Osteocyte (in vitro differentiated cells): ENCODE results near the gene OSBPL3. TPM values are rescaled to one million over a fixed set of nuclear protein-coding genes. Genes with fewer than 3 reads are reported as not detected.

Source experiments
- DNase-seq: peaks from one replicate; pipeline ENCODE4 v3.0.0; 2021; ENCODE audit warnings: mixed read lengths; ENCODE audit not compliant: unreplicated experiment; ENCODE audit errors: extremely low spot score
- H3K27ac Mint-ChIP-seq: one replicate; pipeline ENCODE4 v1.8.0; 2021; ENCODE audit warnings: mild to moderate bottlenecking, mixed read lengths; ENCODE audit not compliant: unreplicated experiment
- H3K27me3 Mint-ChIP-seq: one replicate; pipeline ENCODE4 v1.8.0; 2021; ENCODE audit warnings: mixed read lengths; ENCODE audit not compliant: unreplicated experiment
- H3K36me3 Mint-ChIP-seq: one replicate; pipeline ENCODE4 v1.8.0; 2021; ENCODE audit warnings: mixed read lengths; ENCODE audit not compliant: unreplicated experiment
- H3K4me1 Mint-ChIP-seq: one replicate; pipeline ENCODE4 v1.8.0; 2021; ENCODE audit warnings: mixed read lengths; ENCODE audit not compliant: unreplicated experiment
- H3K4me3 Mint-ChIP-seq: one replicate; pipeline ENCODE4 v1.8.0; 2021; ENCODE audit warnings: mild to moderate bottlenecking, moderate library complexity, mixed read lengths; ENCODE audit not compliant: unreplicated experiment
- H3K9me3 Mint-ChIP-seq: one replicate; pipeline ENCODE4 v1.8.0; 2021; ENCODE audit warnings: mixed read lengths; ENCODE audit not compliant: unreplicated experiment
- total RNA-seq: library from RNA; stranded (reverse); gene quantifications from 2 replicates; pipeline ENCODE4 v1.2.1, GENCODE V29; 2021
- TF ChIP-seq, protein P1 (sequence below): fragments of 200-600 bp; sonication (generic); IDR thresholded peaks from 2 replicates; pipeline ENCODE4 v1.5.0; 2021; ENCODE audit warnings: antibody characterized with exemption, mild to moderate bottlenecking, moderate library complexity

The OSBPL3 gene
- total RNA-seq, 1 donor from 2014 or later, result 8.0 TPM

- Mint-ChIP-seq H3K27me3 (no peaks in the 10 kb centered on the region), H3K4me1 (no peaks in the 10 kb centered on the region), H3K4me3 (no peak overlapping the region), H3K9me3 (no peaks in the 10 kb centered on the region), H3K27ac (no peak overlapping the region), H3K36me3 (no peaks in the 10 kb centered on the region)
- no peak for DNase-seq
- TF ChIP-seq, protein P1, sequence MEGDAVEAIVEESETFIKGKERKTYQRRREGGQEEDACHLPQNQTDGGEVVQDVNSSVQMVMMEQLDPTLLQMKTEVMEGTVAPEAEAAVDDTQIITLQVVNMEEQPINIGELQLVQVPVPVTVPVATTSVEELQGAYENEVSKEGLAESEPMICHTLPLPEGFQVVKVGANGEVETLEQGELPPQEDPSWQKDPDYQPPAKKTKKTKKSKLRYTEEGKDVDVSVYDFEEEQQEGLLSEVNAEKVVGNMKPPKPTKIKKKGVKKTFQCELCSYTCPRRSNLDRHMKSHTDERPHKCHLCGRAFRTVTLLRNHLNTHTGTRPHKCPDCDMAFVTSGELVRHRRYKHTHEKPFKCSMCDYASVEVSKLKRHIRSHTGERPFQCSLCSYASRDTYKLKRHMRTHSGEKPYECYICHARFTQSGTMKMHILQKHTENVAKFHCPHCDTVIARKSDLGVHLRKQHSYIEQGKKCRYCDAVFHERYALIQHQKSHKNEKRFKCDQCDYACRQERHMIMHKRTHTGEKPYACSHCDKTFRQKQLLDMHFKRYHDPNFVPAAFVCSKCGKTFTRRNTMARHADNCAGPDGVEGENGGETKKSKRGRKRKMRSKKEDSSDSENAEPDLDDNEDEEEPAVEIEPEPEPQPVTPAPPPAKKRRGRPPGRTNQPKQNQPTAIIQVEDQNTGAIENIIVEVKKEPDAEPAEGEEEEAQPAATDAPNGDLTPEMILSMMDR, result no peak
These were observed 88.7 kb downstream of the OSBPL3 start for GRCh38 chr7:24891311-24891735.

DNA sequence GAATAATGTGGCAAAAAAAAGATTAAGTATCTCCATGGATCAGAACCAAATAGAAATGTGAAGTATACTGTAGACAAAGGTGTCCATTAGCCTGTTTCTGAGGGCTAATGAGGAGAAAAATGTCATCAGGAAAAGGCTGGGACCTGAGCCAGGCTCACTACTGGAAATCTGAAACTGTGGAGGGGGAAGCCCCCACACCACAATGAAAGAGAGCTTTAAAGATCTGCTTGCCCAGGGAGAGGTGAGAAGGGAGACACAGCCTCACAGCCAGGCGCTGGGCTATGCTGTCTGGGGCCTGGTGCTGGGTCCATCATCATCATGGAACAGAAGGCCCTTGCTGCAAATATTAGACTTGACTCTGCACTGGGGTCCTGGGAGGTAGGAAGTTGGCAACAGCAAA, 90.4 kb downstream of the OSBPL3 start:
- H3K4me3 Mint-ChIP-seq, result no peak overlapping the region
- no peaks in the 10 kb centered on the region for H3K27me3 Mint-ChIP-seq
- peaks cover 2% of the 10 kb centered on the region for H3K36me3 Mint-ChIP-seq
- no peaks in the 10 kb centered on the region for H3K9me3 Mint-ChIP-seq
- TF ChIP-seq, protein P1, result no peak
- no peaks in the 10 kb centered on the region for H3K4me1 Mint-ChIP-seq
- H3K27ac Mint-ChIP-seq, result no peak overlapping the region
- no peak for DNase-seq

DNA sequence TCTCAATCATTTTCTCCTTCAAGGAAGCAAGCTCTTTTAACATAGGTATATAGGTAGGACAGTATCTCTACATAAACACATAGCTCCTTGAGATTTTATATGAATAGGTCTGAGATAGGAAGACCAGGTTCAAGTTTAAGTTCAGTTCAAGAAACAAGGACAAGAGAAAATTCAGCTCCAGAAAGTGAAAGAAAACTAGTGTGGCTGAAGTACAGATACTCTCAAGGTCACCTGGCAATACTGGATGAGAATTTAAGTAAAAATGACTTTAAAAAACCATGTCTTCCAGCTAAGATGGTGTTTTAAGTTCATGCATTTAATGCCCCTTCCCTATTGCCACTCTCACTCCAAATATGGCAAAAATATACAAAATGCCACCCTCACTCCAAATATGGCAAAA, 91.3 kb downstream of the OSBPL3 start:
- Mint-ChIP-seq H3K27me3 (no peaks in the 10 kb centered on the region), H3K36me3 (peaks cover 4% of the 10 kb centered on the region), H3K4me1 (peaks cover 1% of the 10 kb centered on the region), H3K9me3 (no peaks in the 10 kb centered on the region), H3K27ac (no peak overlapping the region), H3K4me3 (no peak overlapping the region)
- DNase-seq, result no peak
- TF ChIP-seq, protein P1, result no peak

GRCh38 chr7:24885716-24886115, 94.3 kb downstream of the OSBPL3 start:
- no peak for DNase-seq
- Mint-ChIP-seq H3K36me3 (peaks cover 4% of the 10 kb centered on the region), H3K4me1 (peaks cover 11% of the 10 kb centered on the region), H3K27me3 (no peaks in the 10 kb centered on the region), H3K4me3 (no peak overlapping the region), H3K27ac (no peak overlapping the region), H3K9me3 (no peaks in the 10 kb centered on the region)
- TF ChIP-seq, protein P1, result no peak

DNA sequence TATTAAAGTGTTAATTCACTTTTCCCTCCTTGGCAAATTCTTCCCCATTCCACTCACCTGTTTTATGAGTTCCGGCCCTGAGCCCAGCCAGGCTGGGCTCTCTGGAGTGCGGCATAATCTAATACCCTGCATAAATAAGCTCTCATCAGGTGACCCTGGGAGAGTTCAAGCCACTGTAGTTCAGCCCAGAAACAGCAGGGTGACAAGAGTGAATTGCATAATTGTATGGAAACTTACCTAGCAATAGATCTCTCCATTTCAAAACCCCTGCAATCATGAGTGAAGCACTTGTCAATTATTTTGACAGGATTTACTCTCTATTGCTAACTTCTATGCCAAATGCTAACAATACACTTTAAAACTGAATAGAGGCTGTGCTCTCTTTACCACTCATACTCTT, 94.7 kb downstream of the OSBPL3 start:
- H3K36me3 Mint-ChIP-seq, result peaks cover 4% of the 10 kb centered on the region
- no peak for DNase-seq

More for the DNA sequence above, 94.7 kb downstream of the OSBPL3 start:
- Mint-ChIP-seq H3K4me1 (peaks cover 11% of the 10 kb centered on the region), H3K27me3 (no peaks in the 10 kb centered on the region), H3K9me3 (no peaks in the 10 kb centered on the region), H3K4me3 (no peak overlapping the region), H3K27ac (no peak overlapping the region)
- TF ChIP-seq, protein P1, result no peak
